Erythroblast (primary cell): ENCODE data around the gene NGFR.
A peak's percentile ranks its signal among the peaks of the same experiment; 100 is the strongest.
"Not testable (repeated sequence)": the region's sequence is repeated elsewhere in the genome, so short reads cannot be mapped to it uniquely, and the experiment has no call there.

Source experiments
- DNase-seq, 2 experiments: peaks; one replicate each; lab custom pipeline; 2025; lab: John Stamatoyannopoulos, UW
- GATA1 ChIP-seq: IDR thresholded peaks from 2 replicates; pipeline ENCODE4 v1.6.1; 2011; ENCODE audit warnings: low read depth, mild to moderate bottlenecking, control low read depth, low read length, moderate library complexity
- POLR2A ChIP-seq: IDR thresholded peaks from 2 replicates; pipeline ENCODE4 v1.6.1; 2011; ENCODE audit warnings: mild to moderate bottlenecking, low read length

The NGFR gene

GRCh38 chr17:49545806-49546545 is 50.9 kb downstream of the NGFR start:
- DNase-seq: no peak
- TF ChIP-seq GATA1 (no peak), POLR2A (no peak)

- TF ChIP-seq POLR2A (no peak), GATA1 (no peak)
- DNase-seq: no peak
Measured at GRCh38 chr17:49546546-49547535, 51.7 kb downstream of the NGFR start.

GRCh38 chr17:49547566-49547965 is 52.5 kb downstream of the NGFR start:
- TF ChIP-seq GATA1: no peak
- no peak for TF ChIP-seq POLR2A
- DNase-seq: no peak

- DNase-seq: no peak
- TF ChIP-seq GATA1: no peak
Measured at GRCh38 chr17:49548051-49548505, 53.0 kb downstream of the NGFR start.

- no peak for TF ChIP-seq GATA1
- no peak for TF ChIP-seq POLR2A
Measured at GRCh38 chr17:49548506-49549310, 53.6 kb downstream of the NGFR start.

GRCh38 chr17:49549311-49549605 is 54.2 kb downstream of the NGFR start:
- no peak for DNase-seq
- TF ChIP-seq GATA1 (no peak), POLR2A (no peak)

More at GRCh38 chr17:49548506-49549310, 53.6 kb downstream of the NGFR start:
- DNase-seq: peak; percentile 21 to 25

- TF ChIP-seq GATA1 (no peak), POLR2A (no peak)
- DNase-seq: no peak
Measured at GRCh38 chr17:49549691-49550678, 54.9 kb downstream of the NGFR start.

GRCh38 chr17:49550764-49551163 is 55.7 kb downstream of the NGFR start:
- DNase-seq: not testable (repeated sequence)

GRCh38 chr17:49551221-49552069 is 56.4 kb downstream of the NGFR start:
- TF ChIP-seq GATA1 (no peak), POLR2A (no peak)
- DNase-seq: no peak

- no peak for DNase-seq
Measured at GRCh38 chr17:49552070-49552751, 57.1 kb downstream of the NGFR start.

GRCh38 chr17:49553676-49554335 is 58.7 kb downstream of the NGFR start:
- TF ChIP-seq GATA1: no peak
- no peak for TF ChIP-seq POLR2A
- DNase-seq: no peak

More at GRCh38 chr17:49552070-49552751, 57.1 kb downstream of the NGFR start:
- TF ChIP-seq POLR2A (no peak), GATA1 (no peak)
